Body of pancreas (tissue), 4 donors: ENCODE results near the gene LIF.

ENCODE experiments used
- POLR2A ChIP-seq, 3 donors: fragments of 450-650 bp; IDR thresholded peaks; one replicate each; pipeline ENCODE4 v1.6.1; 2016; ENCODE audit warnings: antibody characterized with exemption in 3 of 3, mild to moderate bottlenecking in 2 of 3
- TF ChIP-seq, protein P1 (sequence below), 7 experiments: fragments of 450-650 bp in 4 of 7; fragments of 200-600 bp in 3 of 7; sonication (generic) in 3 of 7; IDR thresholded peaks; one replicate each; pipeline ENCODE4 v1.5.1; 2016 to 2019; ENCODE audit warnings: antibody characterized with exemption in 7 of 7

GRCh38 chr22:30254314-30254713 is 7.8 kb upstream of the LIF start:
- TF ChIP-seq, protein P1, sequence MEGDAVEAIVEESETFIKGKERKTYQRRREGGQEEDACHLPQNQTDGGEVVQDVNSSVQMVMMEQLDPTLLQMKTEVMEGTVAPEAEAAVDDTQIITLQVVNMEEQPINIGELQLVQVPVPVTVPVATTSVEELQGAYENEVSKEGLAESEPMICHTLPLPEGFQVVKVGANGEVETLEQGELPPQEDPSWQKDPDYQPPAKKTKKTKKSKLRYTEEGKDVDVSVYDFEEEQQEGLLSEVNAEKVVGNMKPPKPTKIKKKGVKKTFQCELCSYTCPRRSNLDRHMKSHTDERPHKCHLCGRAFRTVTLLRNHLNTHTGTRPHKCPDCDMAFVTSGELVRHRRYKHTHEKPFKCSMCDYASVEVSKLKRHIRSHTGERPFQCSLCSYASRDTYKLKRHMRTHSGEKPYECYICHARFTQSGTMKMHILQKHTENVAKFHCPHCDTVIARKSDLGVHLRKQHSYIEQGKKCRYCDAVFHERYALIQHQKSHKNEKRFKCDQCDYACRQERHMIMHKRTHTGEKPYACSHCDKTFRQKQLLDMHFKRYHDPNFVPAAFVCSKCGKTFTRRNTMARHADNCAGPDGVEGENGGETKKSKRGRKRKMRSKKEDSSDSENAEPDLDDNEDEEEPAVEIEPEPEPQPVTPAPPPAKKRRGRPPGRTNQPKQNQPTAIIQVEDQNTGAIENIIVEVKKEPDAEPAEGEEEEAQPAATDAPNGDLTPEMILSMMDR (IDR thresholded peaks at IDR 0.05) = no peak
- no peak for TF ChIP-seq POLR2A (IDR thresholded peaks at IDR 0.05)
